SK-N-SH (cell line): Measurements from ENCODE around the gene TTF2. TPM values are rescaled to one million over a fixed set of nuclear protein-coding genes. Genes with fewer than 3 reads are reported as not detected.

ENCODE experiments used
- CTCF ChIA-PET: fragments of 300-600, 350-600 bp; formaldehyde crosslinking; extraction: SDS; loops from one replicate; lab custom pipeline; 2021; lab: Yijun Ruan, JAX
- POLR2A ChIA-PET: fragments of 350-600 bp; sonication (Branson Sonifier 250); formaldehyde crosslinking; extraction: SDS; loops from one replicate; lab custom pipeline; 2020; ENCODE audit warnings: antibody characterized with exemption, inconsistent platforms; lab: Yijun Ruan, JAX
- DNase-seq: peaks from one replicate; pipeline ENCODE4 v3.0.0; 2012
- H2AFZ ChIP-seq: fragments of 200-600 bp; sonication (generic); 2 replicates; pipeline ENCODE4 v1.8.1; 2016; ENCODE audit warnings: antibody characterized with exemption, mild to moderate bottlenecking, low read depth
- H3F3A ChIP-seq: fragments of 200-600 bp; sonication (generic); replicated peaks from 2 replicates; pipeline ENCODE3; 2016; ENCODE audit warnings: antibody characterized with exemption, mild to moderate bottlenecking; ENCODE audit not compliant: insufficient read depth
- H3K27ac ChIP-seq, 2 experiments: fragments of 200-500 bp in 1 of 2; fragments of 200-600 bp in 1 of 2; sonication (Bioruptor generic) in 1 of 2; sonication (generic), shearing (Covaris generic) in 1 of 2; 2 replicates each; pipeline versions ENCODE4 v1.5.1 to v1.6.1; 2014 to 2016; ENCODE audit warnings: low read depth in 2 of 2, inconsistent platforms in 1 of 2, low read length in 1 of 2, mild to moderate bottlenecking in 1 of 2, mixed read lengths in 1 of 2
- H3K27me3 ChIP-seq: fragments of 200-600 bp; sonication (generic), shearing (Covaris generic); 2 replicates; pipeline ENCODE4 v1.6.1; 2016; ENCODE audit warnings: mixed run types; ENCODE audit not compliant: insufficient read depth
- H3K36me3 ChIP-seq, 2 experiments: fragments of 200-500 bp in 1 of 2; fragments of 200-600 bp in 1 of 2; sonication (Bioruptor generic) in 1 of 2; sonication (generic) in 1 of 2; replicated peaks in 1 of 2; 2 replicates each; pipeline versions ENCODE3 to v1.5.1; 2014 to 2016; ENCODE audit warnings: low read length in 1 of 2, mild to moderate bottlenecking in 1 of 2; ENCODE audit not compliant: insufficient read depth in 2 of 2, control insufficient read depth in 1 of 2
- H3K4me1 ChIP-seq, 2 experiments: fragments of 200-500 bp in 1 of 2; fragments of 200-600 bp in 1 of 2; sonication (Bioruptor generic) in 1 of 2; sonication (generic), shearing (Covaris generic) in 1 of 2; 2 replicates each; pipeline versions ENCODE4 v1.5.1 to v1.6.1; 2014 to 2016; ENCODE audit warnings: low read depth in 1 of 2, low read length in 1 of 2, mixed run types in 1 of 2; ENCODE audit not compliant: insufficient read depth in 2 of 2, control insufficient read depth in 1 of 2
- H3K4me2 ChIP-seq: fragments of 200-600 bp; sonication (generic), shearing (Covaris generic); 2 replicates; pipeline ENCODE4 v1.6.1; 2017; ENCODE audit warnings: mixed run types
- H3K4me3 ChIP-seq, 2 experiments: fragments of 200-500 bp in 1 of 2; fragments of 200-600 bp in 1 of 2; sonication (Bioruptor generic) in 1 of 2; sonication (generic), shearing (Covaris generic) in 1 of 2; 2 replicates each; pipeline versions ENCODE4 v1.5.1 to v1.8.1; 2014 to 2016; ENCODE audit warnings: low read depth in 2 of 2, inconsistent platforms in 1 of 2, low read length in 1 of 2, mild to moderate bottlenecking in 1 of 2, mixed read lengths in 1 of 2, moderate library complexity in 1 of 2
- H3K79me2 ChIP-seq: fragments of 200-600 bp; sonication (generic); 2 replicates; pipeline ENCODE4 v1.8.1; 2017; ENCODE audit warnings: mild to moderate bottlenecking; ENCODE audit not compliant: insufficient read depth
- H3K9ac ChIP-seq: fragments of 200-600 bp; sonication (generic); 2 replicates; pipeline ENCODE4 v1.6.1; 2017; ENCODE audit warnings: mixed run types
- H3K9me2 ChIP-seq: fragments of 200-600 bp; sonication (generic); 2 replicates; pipeline ENCODE4 v1.6.1; 2017; ENCODE audit warnings: mixed run types
- H3K9me3 ChIP-seq: fragments of 200-600 bp; sonication (generic); 2 replicates; pipeline ENCODE4 v1.6.1; 2017; ENCODE audit warnings: mixed run types, mild to moderate bottlenecking, moderate library complexity
- H4K20me1 ChIP-seq: fragments of 200-600 bp; sonication (generic); 2 replicates; pipeline ENCODE4 v1.6.1; 2017; ENCODE audit warnings: mild to moderate bottlenecking, mixed run types; ENCODE audit not compliant: insufficient read depth
- CHD2 ChIP-seq: fragments of 150-350 bp; IDR thresholded peaks from 2 replicates; pipeline ENCODE4 v1.6.1; 2018; ENCODE audit warnings: low read length; ENCODE audit not compliant: partially characterized antibody
- ELF1 ChIP-seq: IDR thresholded peaks from 2 replicates; pipeline ENCODE4 v1.4.0; 2012
- EP300 ChIP-seq, 2 experiments: IDR thresholded peaks; 2 replicates each; pipeline versions ENCODE4 v1.4.0 to v1.6.1; 2012; ENCODE audit warnings: borderline replicate concordance in 1 of 2, low read depth in 1 of 2, low read length in 1 of 2
- FOXM1 ChIP-seq: IDR thresholded peaks from 2 replicates; pipeline ENCODE4 v1.4.0; 2012; ENCODE audit warnings: low read depth, mild to moderate bottlenecking
- GABPA ChIP-seq: IDR thresholded peaks from 2 replicates; pipeline ENCODE4 v1.4.0; 2012; ENCODE audit warnings: low read depth, mild to moderate bottlenecking
- GATA2 ChIP-seq: sonication (generic); formaldehyde crosslinking; IDR thresholded peaks from 2 replicates; pipeline ENCODE4 v1.5.0; 2020; ENCODE audit warnings: mild to moderate bottlenecking, missing genetic modification reagents
- IRF3 ChIP-seq: fragments of 150-350 bp; IDR thresholded peaks from 2 replicates; pipeline ENCODE4 v1.6.1; 2016; ENCODE audit warnings: mild to moderate bottlenecking, low read depth, low read length
- MXI1 ChIP-seq: IDR thresholded peaks from 2 replicates; pipeline ENCODE4 v1.6.1; 2012; ENCODE audit warnings: mild to moderate bottlenecking, low read depth, low read length, improper control_type of control experiment
- POLR2AphosphoS5 ChIP-seq: IDR thresholded peaks from 2 replicates; pipeline ENCODE4 v1.6.1; 2012; ENCODE audit warnings: low read depth, low read length
- RFX5 ChIP-seq: IDR thresholded peaks from 2 replicates; pipeline ENCODE4 v1.6.1; 2012; ENCODE audit warnings: mild to moderate bottlenecking, improper control_type of control experiment, low read length
- RXRA ChIP-seq: IDR thresholded peaks from 2 replicates; pipeline ENCODE4 v1.4.0; 2012; ENCODE audit warnings: low read depth, mild to moderate bottlenecking, borderline replicate concordance
- SIN3A ChIP-seq: IDR thresholded peaks from 2 replicates; pipeline ENCODE4 v1.6.1; 2012; ENCODE audit warnings: low read depth, mild to moderate bottlenecking, low read length, moderate library complexity, borderline replicate concordance
- YY1 ChIP-seq: IDR thresholded peaks from 2 replicates; pipeline ENCODE4 v1.4.0; 2012; ENCODE audit warnings: low read depth, mild to moderate bottlenecking
- WGBS: methylation state at CpG from one replicate; pipeline ENCODE4 v1.1.6; 2017; ENCODE audit warnings: low lambda C conversion rate; 5-methylcytosine and 5-hydroxymethylcytosine counted together
- polyA plus RNA-seq, 3 experiments: library from polyadenylated mRNA; depleted of rRNA; stranded (reverse); fragments of >200 nt; gene quantifications; 2 replicates each; pipeline ENCODE4 v1.2.3, GENCODE V29; 2012
- TF ChIP-seq, protein P1 (sequence below): IDR thresholded peaks from 2 replicates; pipeline ENCODE4; 2012
- TF ChIP-seq, protein P2 (sequence below): IDR thresholded peaks from 2 replicates; pipeline ENCODE4 v1.6.1; 2012; ENCODE audit warnings: mild to moderate bottlenecking, low read depth, low read length, moderate library complexity

TTF2 gene
- polyA plus RNA-seq (2012; rRNA removed) = 10.8 and 12.2 TPM in 2 replicates
- polyA plus RNA-seq (2012; cell fraction: cytosol; rRNA removed) = 8.0 and 10.5 TPM in 2 replicates
- 27.1 and 37.0 TPM in 2 replicates for polyA plus RNA-seq (2012; cell fraction: nucleus; rRNA removed)

DNA sequence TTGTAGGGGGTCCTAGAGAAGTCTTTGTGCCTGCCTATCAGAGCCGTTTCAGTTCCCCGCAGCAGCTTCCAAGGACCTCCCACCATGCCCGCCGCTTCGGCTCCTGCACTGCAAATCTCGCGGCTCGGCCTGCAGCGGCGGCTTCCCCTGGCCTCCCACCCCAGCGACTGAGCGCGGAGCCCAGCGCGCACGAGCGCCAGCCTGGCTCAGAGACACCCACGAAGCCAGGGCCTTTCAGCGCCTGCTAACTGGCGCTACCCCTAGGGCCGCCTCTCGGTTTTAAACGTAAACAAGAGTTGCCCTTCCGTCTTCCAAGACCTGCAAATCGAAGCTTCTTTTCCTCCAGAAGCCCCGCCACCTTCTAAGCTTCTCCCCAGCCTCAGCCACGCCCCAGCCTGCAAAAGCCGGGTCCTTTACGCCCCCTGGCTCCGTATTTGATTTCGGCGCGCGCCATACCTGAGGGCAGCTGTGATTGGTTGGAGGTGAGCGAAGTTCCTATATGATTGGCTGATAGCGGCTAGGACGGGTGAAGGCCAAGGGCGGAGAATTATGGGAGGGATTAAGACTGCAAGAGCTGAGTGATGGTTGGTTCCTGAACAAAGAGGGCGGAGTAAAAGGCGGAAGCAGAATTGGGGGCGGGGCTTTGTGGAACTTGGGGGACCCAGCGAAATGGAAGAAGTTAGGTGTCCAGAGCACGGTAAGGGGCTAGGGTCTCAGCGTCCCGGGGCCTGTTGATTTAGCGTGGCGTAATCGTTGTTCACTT lies at the start of gene TTF2:
TTF2 (plus strand) TSS at position 649 of the 763 bp plus-strand sequence; CDS start at position 670, 21 bp downstream.
- peak; percentile 96 for DNase-seq
- H3K4me2 ChIP-seq = peak within 1 kb of the TSS; percentile 84
- ChIA-PET CTCF (interaction anchor here (0.6 to 5.7 kb wide), 14 partner anchors 8 to 836 kb away, joined by 3 to 42 read pairs (median 3); partner anchors contain the start of gene TRIM45), POLR2A (interaction anchor here (0.5 to 1.1 kb wide), 7 partner anchors 139 to 1063 kb away, joined by 3 to 5 read pairs (median 3); partner anchors contain the start of gene IGSF3)
- H3K4me1 ChIP-seq = peaks cover 7 to 13% of the 10 kb centered on the region in 2 experiments; a peak in 3 of 4 replicates
- H3F3A ChIP-seq = peaks cover 4% of the 10 kb centered on the region
- no peaks in the 10 kb centered on the region for H3K9me3 ChIP-seq
- peak within 1 kb of the TSS; percentile 70 for H3K9ac ChIP-seq
- peak within 1 kb of the TSS; percentile 93 for H2AFZ ChIP-seq
- peak within 1 kb of the TSS; percentile 76 to 91 for H3K4me3 ChIP-seq
- H3K27me3 ChIP-seq = no peaks in the 10 kb centered on the region
- H3K9me2 ChIP-seq = no peaks in the 10 kb centered on the region
- H3K36me3 ChIP-seq = peaks cover 6 to 9% of the 10 kb centered on the region in 2 experiments
- peaks cover 8% of the 10 kb centered on the region for H3K79me2 ChIP-seq
- H4K20me1 ChIP-seq = no peaks in the 10 kb centered on the region
- WGBS = under 1% methylated on average over 31 of the region's 48 CpGs
- H3K27ac ChIP-seq = peak within 1 kb of the TSS; percentile 53 to 83; a peak in 3 of 4 replicates
- TF ChIP-seq, protein P1, sequence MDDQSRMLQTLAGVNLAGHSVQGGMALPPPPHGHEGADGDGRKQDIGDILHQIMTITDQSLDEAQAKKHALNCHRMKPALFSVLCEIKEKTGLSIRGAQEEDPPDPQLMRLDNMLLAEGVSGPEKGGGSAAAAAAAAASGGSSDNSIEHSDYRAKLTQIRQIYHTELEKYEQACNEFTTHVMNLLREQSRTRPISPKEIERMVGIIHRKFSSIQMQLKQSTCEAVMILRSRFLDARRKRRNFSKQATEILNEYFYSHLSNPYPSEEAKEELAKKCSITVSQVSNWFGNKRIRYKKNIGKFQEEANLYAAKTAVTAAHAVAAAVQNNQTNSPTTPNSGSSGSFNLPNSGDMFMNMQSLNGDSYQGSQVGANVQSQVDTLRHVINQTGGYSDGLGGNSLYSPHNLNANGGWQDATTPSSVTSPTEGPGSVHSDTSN = peak; percentile 32
- peak; percentile 46; the same call in 1 of the 2 replicates for TF ChIP-seq RFX5
- no peak for TF ChIP-seq RXRA
- TF ChIP-seq YY1 = no peak
- TF ChIP-seq GABPA = 0 out of 2 replicates have a peak, but pooled peaks have one; percentile 6
- TF ChIP-seq FOXM1 = peak; percentile 91
- TF ChIP-seq IRF3 = peak; percentile 64
- TF ChIP-seq CHD2 = peak; percentile 25
- peak; percentile 88; the same call in 1 of the 2 replicates for TF ChIP-seq SIN3A
- TF ChIP-seq, protein P2, sequence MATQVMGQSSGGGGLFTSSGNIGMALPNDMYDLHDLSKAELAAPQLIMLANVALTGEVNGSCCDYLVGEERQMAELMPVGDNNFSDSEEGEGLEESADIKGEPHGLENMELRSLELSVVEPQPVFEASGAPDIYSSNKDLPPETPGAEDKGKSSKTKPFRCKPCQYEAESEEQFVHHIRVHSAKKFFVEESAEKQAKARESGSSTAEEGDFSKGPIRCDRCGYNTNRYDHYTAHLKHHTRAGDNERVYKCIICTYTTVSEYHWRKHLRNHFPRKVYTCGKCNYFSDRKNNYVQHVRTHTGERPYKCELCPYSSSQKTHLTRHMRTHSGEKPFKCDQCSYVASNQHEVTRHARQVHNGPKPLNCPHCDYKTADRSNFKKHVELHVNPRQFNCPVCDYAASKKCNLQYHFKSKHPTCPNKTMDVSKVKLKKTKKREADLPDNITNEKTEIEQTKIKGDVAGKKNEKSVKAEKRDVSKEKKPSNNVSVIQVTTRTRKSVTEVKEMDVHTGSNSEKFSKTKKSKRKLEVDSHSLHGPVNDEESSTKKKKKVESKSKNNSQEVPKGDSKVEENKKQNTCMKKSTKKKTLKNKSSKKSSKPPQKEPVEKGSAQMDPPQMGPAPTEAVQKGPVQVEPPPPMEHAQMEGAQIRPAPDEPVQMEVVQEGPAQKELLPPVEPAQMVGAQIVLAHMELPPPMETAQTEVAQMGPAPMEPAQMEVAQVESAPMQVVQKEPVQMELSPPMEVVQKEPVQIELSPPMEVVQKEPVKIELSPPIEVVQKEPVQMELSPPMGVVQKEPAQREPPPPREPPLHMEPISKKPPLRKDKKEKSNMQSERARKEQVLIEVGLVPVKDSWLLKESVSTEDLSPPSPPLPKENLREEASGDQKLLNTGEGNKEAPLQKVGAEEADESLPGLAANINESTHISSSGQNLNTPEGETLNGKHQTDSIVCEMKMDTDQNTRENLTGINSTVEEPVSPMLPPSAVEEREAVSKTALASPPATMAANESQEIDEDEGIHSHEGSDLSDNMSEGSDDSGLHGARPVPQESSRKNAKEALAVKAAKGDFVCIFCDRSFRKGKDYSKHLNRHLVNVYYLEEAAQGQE = no peak
- TF ChIP-seq GATA2 (CRISPR knock-in tag) = no peak
- peak; percentile 88; the same call in 1 of the 2 replicates for TF ChIP-seq MXI1
- no peak for TF ChIP-seq EP300 (IDR thresholded peaks at IDR 0.05; ENCODE audit: borderline replicate concordance in 1 of 2, low read depth in 1 of 2, low read length in 1 of 2)
- peak; percentile 49 for TF ChIP-seq POLR2AphosphoS5
- peak; percentile 83; the same call in 1 of the 2 replicates for TF ChIP-seq ELF1
